Left forelimb (tissue), 1 donor: ENCODE measurements around the gene PCSK5.
"Not testable (repeated sequence)": the region's sequence is repeated elsewhere in the genome, so short reads cannot be mapped to it uniquely, and the experiment has no call there.

ENCODE experiments used
- DNase-seq: peaks from one replicate; pipeline ENCODE4 v3.0.0-alpha.2; 2018; ENCODE audit warnings: low spot score

The PCSK5 gene

DNA sequence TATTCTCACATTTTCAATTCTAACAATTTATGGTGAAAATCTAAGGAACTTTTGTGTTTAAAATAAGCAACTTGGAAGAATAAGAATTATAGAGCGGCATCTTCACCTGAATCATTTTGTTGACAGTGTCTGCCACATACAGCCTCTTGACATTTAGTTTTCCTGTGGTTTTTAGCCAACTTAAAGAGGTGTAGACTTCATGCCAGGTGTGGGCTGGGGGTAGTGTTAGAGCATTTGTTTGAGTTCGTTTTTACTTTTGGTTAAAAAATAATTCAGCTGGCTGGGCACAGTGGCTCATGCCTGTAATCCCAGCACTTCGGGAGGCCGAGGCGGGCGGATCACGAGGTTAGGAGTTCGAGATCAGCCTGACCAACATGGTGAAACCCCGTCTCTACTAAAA lies 72.8 kb downstream of the PCSK5 start:
- not testable (repeated sequence) for DNase-seq

DNA sequence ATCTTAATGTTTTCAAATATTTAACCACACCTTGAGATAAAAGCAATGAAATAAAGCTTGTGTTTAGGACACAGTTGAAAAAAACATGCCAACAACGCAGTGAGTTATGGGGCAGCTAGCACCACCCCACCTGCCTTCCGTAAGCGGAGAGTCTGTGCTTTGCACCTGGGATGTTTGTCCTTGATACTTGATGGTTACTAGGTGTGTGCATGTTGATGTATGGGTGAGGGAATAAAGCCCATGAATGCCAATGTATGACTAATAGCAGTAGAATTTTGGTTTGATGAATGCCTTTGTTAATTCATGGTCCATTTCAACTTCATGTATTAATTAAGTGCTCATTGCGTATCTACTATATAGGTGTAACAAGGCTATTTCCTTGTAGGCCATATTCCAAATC lies 74.0 kb downstream of the PCSK5 start:
- no peak for DNase-seq

DNA sequence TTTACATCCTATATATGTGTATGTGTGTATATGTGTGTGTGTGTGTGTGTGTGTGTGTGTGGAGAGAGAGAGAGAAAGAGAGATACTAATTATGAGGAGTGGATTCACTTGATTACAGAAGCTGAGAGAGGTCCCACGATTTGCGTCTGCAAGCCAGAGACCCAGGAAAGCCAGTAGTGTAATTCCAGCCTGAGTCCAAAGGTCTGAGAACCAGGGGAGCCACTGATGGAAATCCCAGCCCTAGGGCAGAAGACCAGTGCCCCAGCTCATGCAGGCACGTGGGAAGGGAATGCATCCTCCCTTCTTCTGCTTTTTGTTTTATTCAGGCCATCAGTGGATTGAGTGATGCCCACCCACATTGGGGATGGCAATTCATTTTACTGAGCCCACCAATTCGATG lies 74.8 kb downstream of the PCSK5 start:
- DNase-seq: no peak

DNA sequence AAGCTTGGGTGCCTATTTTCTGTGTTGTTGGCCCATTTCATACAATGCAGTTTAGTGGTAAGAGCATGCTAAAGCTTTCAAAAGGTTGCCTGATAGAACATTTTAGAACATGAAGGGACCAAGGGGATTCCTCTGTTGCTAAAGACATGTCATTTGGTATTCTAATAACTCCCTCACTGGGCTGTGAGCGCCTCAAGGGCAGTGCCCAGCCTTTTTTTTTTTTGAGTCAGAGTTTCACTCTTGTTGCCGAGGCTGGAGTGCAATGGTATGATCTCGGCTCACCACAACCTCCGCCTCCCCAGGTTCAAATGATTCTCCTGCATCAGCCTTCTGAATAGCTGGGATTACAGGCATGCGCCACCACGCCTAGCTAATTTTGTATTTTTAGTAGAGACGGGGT lies 77.1 kb downstream of the PCSK5 start:
- no peak for DNase-seq

DNA sequence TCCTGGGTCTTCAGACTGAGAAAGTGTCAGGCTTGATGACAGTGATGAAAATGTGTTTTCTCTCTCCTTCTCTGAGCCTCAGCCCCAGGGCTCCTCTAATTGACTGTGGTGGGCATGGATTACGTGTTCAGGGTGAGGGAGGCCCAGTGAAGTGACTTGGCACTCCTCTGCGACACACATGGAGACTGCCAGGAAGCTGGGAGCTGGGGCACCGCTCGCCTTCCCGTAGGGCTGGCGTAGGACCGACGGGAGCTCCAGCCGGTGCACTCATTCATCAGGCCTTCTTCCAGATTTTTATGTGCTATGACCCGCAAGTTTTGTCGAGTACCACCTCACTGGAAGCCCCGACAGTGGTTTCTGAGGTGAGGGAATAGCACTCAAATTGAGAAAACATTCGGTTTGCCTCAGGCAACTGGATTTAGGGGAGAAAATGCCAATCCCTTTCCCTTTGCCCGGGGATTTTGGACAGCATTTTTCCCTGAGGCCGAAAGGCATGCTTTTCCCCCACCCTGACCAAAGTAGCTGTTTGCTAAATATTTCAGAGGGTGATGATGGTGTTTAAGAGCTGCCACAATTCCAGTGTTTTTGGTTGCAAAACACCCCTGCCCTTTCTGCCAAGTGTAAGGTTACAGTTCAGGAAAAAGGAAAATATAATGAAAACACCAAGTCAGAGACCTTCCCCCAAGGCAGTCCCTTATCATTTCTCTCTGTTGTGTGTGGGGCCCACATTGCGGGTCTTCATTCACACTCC lies 83.7 kb downstream of the PCSK5 start:
- no peak for DNase-seq

GRCh38 chr9:75975071-75975470 lies 84.6 kb downstream of the PCSK5 start:
- no peak for DNase-seq

DNA sequence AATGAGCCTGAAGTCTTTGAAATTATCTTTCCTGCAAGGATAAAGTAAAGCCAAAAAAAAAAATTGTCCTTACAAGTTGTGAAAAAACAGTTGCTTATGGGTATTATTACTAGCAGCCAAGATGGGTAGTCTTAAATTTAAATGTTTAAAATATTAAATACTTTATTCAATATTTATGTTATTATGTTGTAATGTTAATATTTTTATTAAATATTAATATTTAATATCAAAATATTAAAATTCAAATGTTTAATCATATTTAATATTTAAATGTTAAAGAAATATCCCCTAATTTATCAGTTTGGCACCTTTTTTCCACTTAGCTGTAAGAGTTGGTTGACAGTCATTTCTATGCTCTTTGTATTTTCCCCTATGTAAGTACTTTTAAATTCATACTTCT lies 86.1 kb downstream of the PCSK5 start:
- DNase-seq: no peak

- DNase-seq: no peak
Measured at GRCh38 chr9:75979362-75979761, 88.9 kb downstream of the PCSK5 start.

GRCh38 chr9:75983319-75984045 lies 93.0 kb downstream of the PCSK5 start:
- no peak for DNase-seq

- no peak for DNase-seq
Measured at GRCh38 chr9:75985515-75985914, 95.0 kb downstream of the PCSK5 start.

GRCh38 chr9:75988663-75989062 lies 98.2 kb downstream of the PCSK5 start:
- DNase-seq: no peak

GRCh38 chr9:75990156-75990555 lies 99.7 kb downstream of the PCSK5 start:
- DNase-seq: no peak

DNA sequence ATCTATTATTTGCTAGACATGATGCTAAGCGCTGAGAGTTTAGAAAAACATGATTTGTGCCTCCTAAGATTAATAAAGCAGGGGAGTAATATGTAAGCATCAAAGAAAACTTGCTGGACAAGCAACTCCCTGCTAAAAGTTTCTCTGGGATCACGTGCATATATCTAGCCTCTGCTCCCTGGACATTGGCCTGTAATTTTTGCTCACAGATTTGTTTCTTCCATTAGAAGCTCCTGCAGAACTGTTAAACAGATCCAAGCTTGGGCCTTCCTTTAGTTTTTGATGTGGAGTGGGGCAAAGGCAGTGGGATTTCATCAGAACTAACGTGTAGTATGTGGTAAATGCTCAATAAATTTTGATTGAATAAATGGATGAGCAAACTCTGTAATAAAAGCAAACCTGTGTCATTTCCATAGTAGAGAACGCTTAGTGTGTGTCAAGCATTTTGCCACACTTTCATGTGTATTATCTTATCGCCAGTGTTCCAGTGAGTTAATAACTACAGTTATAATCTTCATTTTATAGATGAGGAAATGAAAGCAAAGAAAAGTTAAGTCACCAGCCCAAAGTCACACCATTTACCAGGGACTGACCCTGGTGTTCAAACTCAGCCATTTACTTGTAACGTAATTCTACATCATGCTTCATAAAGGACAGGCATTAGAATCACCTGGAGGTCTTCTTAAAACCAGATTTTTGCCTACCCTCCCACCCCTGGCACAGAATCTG lies 100.3 kb downstream of the PCSK5 start:
- no peak for DNase-seq

GRCh38 chr9:75992482-75993206 lies 102.2 kb downstream of the PCSK5 start:
- DNase-seq: no peak

GRCh38 chr9:75993434-75993833 lies 103.0 kb downstream of the PCSK5 start:
- no peak for DNase-seq

DNA sequence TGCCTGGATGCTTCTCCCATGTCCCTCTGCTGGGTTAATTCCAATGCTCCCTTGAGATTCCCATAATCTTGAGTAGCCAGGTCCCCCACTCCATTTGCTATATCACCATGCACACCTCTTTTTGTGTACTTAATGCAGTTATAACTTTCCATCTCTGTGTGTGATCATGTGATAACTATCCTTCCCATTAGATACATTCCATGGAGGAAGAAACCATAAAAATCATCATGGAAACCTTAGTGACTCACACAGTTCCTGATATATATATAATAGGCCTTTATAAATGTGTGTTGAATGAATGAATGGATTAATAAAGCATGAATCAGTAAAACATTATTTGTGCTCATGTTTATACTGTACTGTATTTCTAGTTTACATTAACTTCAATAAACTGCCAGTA lies 104.6 kb downstream of the PCSK5 start:
- DNase-seq: no peak

- no peak for DNase-seq
Measured at GRCh38 chr9:75996726-75997125, 106.3 kb downstream of the PCSK5 start.

GRCh38 chr9:75997206-75997605 lies 106.7 kb downstream of the PCSK5 start:
- no peak for DNase-seq

GRCh38 chr9:75998096-75998780 lies 107.8 kb downstream of the PCSK5 start:
- no peak for DNase-seq

DNA sequence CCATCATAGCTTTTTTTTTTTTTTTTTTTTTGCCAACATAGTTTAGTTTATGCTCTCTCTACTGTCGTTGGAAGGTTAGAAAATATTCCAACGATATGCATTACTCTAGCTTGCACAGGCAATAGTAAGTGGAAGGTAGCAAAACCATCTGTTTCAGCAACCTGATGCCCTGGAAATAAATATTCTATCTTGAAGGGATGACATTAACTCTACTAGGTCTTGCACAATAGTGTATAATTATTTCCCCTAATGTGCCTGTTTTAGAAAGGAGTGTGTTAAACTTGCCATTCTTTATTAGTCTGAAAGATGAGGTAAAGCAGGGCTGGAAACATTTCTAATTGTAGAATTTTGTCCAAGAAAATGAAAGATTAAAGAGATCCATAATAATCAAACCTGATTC lies 111.0 kb downstream of the PCSK5 start:
- DNase-seq: no peak

DNA sequence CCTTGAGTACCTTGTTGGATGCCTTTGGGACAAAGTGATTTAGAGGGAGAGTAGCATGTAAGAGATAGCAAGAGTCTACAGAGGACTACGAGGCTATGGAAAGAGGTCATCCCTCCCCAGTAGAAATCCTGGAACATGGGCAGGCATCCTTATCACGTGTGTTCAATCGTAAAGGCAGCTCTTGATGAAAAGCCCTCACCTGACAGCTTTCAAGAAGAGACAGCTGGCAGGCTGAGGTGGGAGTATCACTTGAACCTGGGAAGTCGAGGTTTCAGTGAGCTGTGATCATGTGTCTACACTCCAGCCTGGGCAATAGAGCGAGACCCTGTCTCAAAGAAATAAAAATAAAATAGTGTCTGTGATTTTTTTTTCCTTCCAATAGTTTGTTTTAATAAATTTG lies 112.6 kb downstream of the PCSK5 start:
- DNase-seq: no peak

DNA sequence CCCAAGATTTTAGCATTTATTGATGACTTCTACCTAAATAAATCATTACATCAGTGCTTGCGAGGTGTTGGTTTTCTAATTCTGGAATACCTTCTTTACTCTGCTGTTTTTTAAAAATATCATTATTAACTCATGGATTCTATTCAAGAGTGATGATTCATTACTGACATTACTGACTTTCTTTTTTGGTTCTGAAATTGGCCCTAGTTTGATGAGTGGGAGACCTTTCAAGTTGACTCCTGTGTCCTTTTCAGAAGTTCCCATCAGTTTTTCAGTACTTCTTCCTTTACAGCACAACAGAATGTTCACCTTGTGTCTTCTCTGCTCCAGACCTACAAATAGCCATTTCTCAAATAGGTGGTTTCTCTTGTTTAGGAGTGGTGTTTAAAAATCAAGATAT lies 114.1 kb downstream of the PCSK5 start:
- no peak for DNase-seq
